SK-N-SH (cell line): ENCODE results near the gene RAD51. TPM values are rescaled to one million over a fixed set of nuclear protein-coding genes. Genes with fewer than 3 reads are reported as not detected.

Source experiments
- CTCF ChIA-PET: fragments of 300-600, 350-600 bp; formaldehyde crosslinking; extraction: SDS; loops from one replicate; lab custom pipeline; 2021; lab: Yijun Ruan, JAX
- POLR2A ChIA-PET: fragments of 350-600 bp; sonication (Branson Sonifier 250); formaldehyde crosslinking; extraction: SDS; loops from one replicate; lab custom pipeline; 2020; ENCODE audit warnings: antibody characterized with exemption, inconsistent platforms; lab: Yijun Ruan, JAX
- DNase-seq: peaks from one replicate; pipeline ENCODE4 v3.0.0; 2012
- H2AFZ ChIP-seq: fragments of 200-600 bp; sonication (generic); 2 replicates; pipeline ENCODE4 v1.8.1; 2016; ENCODE audit warnings: antibody characterized with exemption, mild to moderate bottlenecking, low read depth
- H3F3A ChIP-seq: fragments of 200-600 bp; sonication (generic); replicated peaks from 2 replicates; pipeline ENCODE3; 2016; ENCODE audit warnings: antibody characterized with exemption, mild to moderate bottlenecking; ENCODE audit not compliant: insufficient read depth
- H3K27ac ChIP-seq, 2 experiments: fragments of 200-500 bp in 1 of 2; fragments of 200-600 bp in 1 of 2; sonication (Bioruptor generic) in 1 of 2; sonication (generic), shearing (Covaris generic) in 1 of 2; 2 replicates each; pipeline versions ENCODE4 v1.5.1 to v1.6.1; 2014 to 2016; ENCODE audit warnings: low read depth in 2 of 2, inconsistent platforms in 1 of 2, low read length in 1 of 2, mild to moderate bottlenecking in 1 of 2, mixed read lengths in 1 of 2
- H3K27me3 ChIP-seq: fragments of 200-600 bp; sonication (generic), shearing (Covaris generic); 2 replicates; pipeline ENCODE4 v1.6.1; 2016; ENCODE audit warnings: mixed run types; ENCODE audit not compliant: insufficient read depth
- H3K36me3 ChIP-seq, 2 experiments: fragments of 200-500 bp in 1 of 2; fragments of 200-600 bp in 1 of 2; sonication (Bioruptor generic) in 1 of 2; sonication (generic) in 1 of 2; replicated peaks in 1 of 2; 2 replicates each; pipeline versions ENCODE3 to v1.5.1; 2014 to 2016; ENCODE audit warnings: low read length in 1 of 2, mild to moderate bottlenecking in 1 of 2; ENCODE audit not compliant: insufficient read depth in 2 of 2, control insufficient read depth in 1 of 2
- H3K4me1 ChIP-seq, 2 experiments: fragments of 200-500 bp in 1 of 2; fragments of 200-600 bp in 1 of 2; sonication (Bioruptor generic) in 1 of 2; sonication (generic), shearing (Covaris generic) in 1 of 2; 2 replicates each; pipeline versions ENCODE4 v1.5.1 to v1.6.1; 2014 to 2016; ENCODE audit warnings: low read depth in 1 of 2, low read length in 1 of 2, mixed run types in 1 of 2; ENCODE audit not compliant: insufficient read depth in 2 of 2, control insufficient read depth in 1 of 2
- H3K4me2 ChIP-seq: fragments of 200-600 bp; sonication (generic), shearing (Covaris generic); 2 replicates; pipeline ENCODE4 v1.6.1; 2017; ENCODE audit warnings: mixed run types
- H3K4me3 ChIP-seq, 2 experiments: fragments of 200-500 bp in 1 of 2; fragments of 200-600 bp in 1 of 2; sonication (Bioruptor generic) in 1 of 2; sonication (generic), shearing (Covaris generic) in 1 of 2; 2 replicates each; pipeline versions ENCODE4 v1.5.1 to v1.8.1; 2014 to 2016; ENCODE audit warnings: low read depth in 2 of 2, inconsistent platforms in 1 of 2, low read length in 1 of 2, mild to moderate bottlenecking in 1 of 2, mixed read lengths in 1 of 2, moderate library complexity in 1 of 2
- H3K79me2 ChIP-seq: fragments of 200-600 bp; sonication (generic); 2 replicates; pipeline ENCODE4 v1.8.1; 2017; ENCODE audit warnings: mild to moderate bottlenecking; ENCODE audit not compliant: insufficient read depth
- H3K9ac ChIP-seq: fragments of 200-600 bp; sonication (generic); 2 replicates; pipeline ENCODE4 v1.6.1; 2017; ENCODE audit warnings: mixed run types
- H3K9me2 ChIP-seq: fragments of 200-600 bp; sonication (generic); 2 replicates; pipeline ENCODE4 v1.6.1; 2017; ENCODE audit warnings: mixed run types
- H3K9me3 ChIP-seq: fragments of 200-600 bp; sonication (generic); 2 replicates; pipeline ENCODE4 v1.6.1; 2017; ENCODE audit warnings: mixed run types, mild to moderate bottlenecking, moderate library complexity
- H4K20me1 ChIP-seq: fragments of 200-600 bp; sonication (generic); 2 replicates; pipeline ENCODE4 v1.6.1; 2017; ENCODE audit warnings: mild to moderate bottlenecking, mixed run types; ENCODE audit not compliant: insufficient read depth
- CHD2 ChIP-seq: fragments of 150-350 bp; IDR thresholded peaks from 2 replicates; pipeline ENCODE4 v1.6.1; 2018; ENCODE audit warnings: low read length; ENCODE audit not compliant: partially characterized antibody
- CTCF ChIP-seq: fragments of 200-600 bp; sonication (generic); IDR thresholded peaks from 2 replicates; pipeline ENCODE4 v1.6.1; 2017; ENCODE audit warnings: antibody characterized with exemption, mild to moderate bottlenecking, moderate library complexity
- EP300 ChIP-seq, 2 experiments: IDR thresholded peaks; 2 replicates each; pipeline versions ENCODE4 v1.4.0 to v1.6.1; 2012; ENCODE audit warnings: borderline replicate concordance in 1 of 2, low read depth in 1 of 2, low read length in 1 of 2
- EZH2phosphoT487 ChIP-seq: fragments of 200-600 bp; sonication (generic); IDR thresholded peaks from 2 replicates; pipeline ENCODE4 v1.6.1; 2017; ENCODE audit warnings: low read depth, mixed run types, mild to moderate bottlenecking, antibody characterized with exemption, moderate library complexity, borderline replicate concordance
- FOSL2 ChIP-seq: IDR thresholded peaks from 2 replicates; pipeline ENCODE4 v1.4.0; 2012; ENCODE audit warnings: low read depth, mild to moderate bottlenecking, moderate library complexity, borderline replicate concordance
- FOXJ3 ChIP-seq: sonication (generic); formaldehyde crosslinking; IDR thresholded peaks from 2 replicates; pipeline ENCODE4 v1.5.1; 2020; ENCODE audit warnings: mild to moderate bottlenecking, missing genetic modification reagents
- FOXM1 ChIP-seq: IDR thresholded peaks from 2 replicates; pipeline ENCODE4 v1.4.0; 2012; ENCODE audit warnings: low read depth, mild to moderate bottlenecking
- JUND ChIP-seq: IDR thresholded peaks from 2 replicates; pipeline ENCODE4 v1.4.0; 2012
- NFIC ChIP-seq: IDR thresholded peaks from 2 replicates; pipeline ENCODE4 v1.4.0; 2012; ENCODE audit warnings: borderline replicate concordance
- NRF1 ChIP-seq: IDR thresholded peaks from 2 replicates; pipeline ENCODE4 v1.6.1; 2012; ENCODE audit warnings: low read depth, mild to moderate bottlenecking, low read length
- PBX3 ChIP-seq: IDR thresholded peaks from 2 replicates; pipeline ENCODE4; 2012
- RAD21 ChIP-seq: IDR thresholded peaks from 2 replicates; pipeline ENCODE4 v1.6.1; 2012; ENCODE audit warnings: mild to moderate bottlenecking, low read length
- REST ChIP-seq: IDR thresholded peaks from 2 replicates; pipeline ENCODE4 v1.6.1; 2012; ENCODE audit warnings: mild to moderate bottlenecking, low read depth, low read length, moderate library complexity
- RFX5 ChIP-seq: IDR thresholded peaks from 2 replicates; pipeline ENCODE4 v1.6.1; 2012; ENCODE audit warnings: mild to moderate bottlenecking, improper control_type of control experiment, low read length
- RXRA ChIP-seq: IDR thresholded peaks from 2 replicates; pipeline ENCODE4 v1.4.0; 2012; ENCODE audit warnings: low read depth, mild to moderate bottlenecking, borderline replicate concordance
- TAF1 ChIP-seq: IDR thresholded peaks from 2 replicates; pipeline ENCODE4 v1.6.1; 2012; ENCODE audit warnings: low read depth, mild to moderate bottlenecking, low read length, moderate library complexity, borderline replicate concordance
- TCF12 ChIP-seq: IDR thresholded peaks from 2 replicates; pipeline ENCODE4 v1.4.0; 2012
- USF1 ChIP-seq: IDR thresholded peaks from 2 replicates; pipeline ENCODE4 v1.4.0; 2012; ENCODE audit warnings: low read depth, borderline replicate concordance
- YY1 ChIP-seq: IDR thresholded peaks from 2 replicates; pipeline ENCODE4 v1.4.0; 2012; ENCODE audit warnings: low read depth, mild to moderate bottlenecking
- WGBS: methylation state at CpG from one replicate; pipeline ENCODE4 v1.1.6; 2017; ENCODE audit warnings: low lambda C conversion rate; 5-methylcytosine and 5-hydroxymethylcytosine counted together
- polyA plus RNA-seq, 3 experiments: library from polyadenylated mRNA; depleted of rRNA; stranded (reverse); fragments of >200 nt; gene quantifications; 2 replicates each; pipeline ENCODE4 v1.2.3, GENCODE V29; 2012

RAD51 gene
- polyA plus RNA-seq, 1 of the 3 experiments (the other 2 are of a cell fraction), result 7.6 TPM

GRCh38 chr15:40685376-40685775, 9.6 kb upstream of the RAD51 start:
- no peaks in the 10 kb centered on the region for H3K27me3 ChIP-seq
- TF ChIP-seq CTCF, result no peak
- TF ChIP-seq YY1, result no peak
- no peak for TF ChIP-seq FOXJ3 (CRISPR knock-in tag)
- no peak for TF ChIP-seq FOXM1
- no peak for TF ChIP-seq NRF1
- TF ChIP-seq TAF1, result no peak
- TF ChIP-seq RAD21, result no peak
- no peak for TF ChIP-seq FOSL2
- no peak for TF ChIP-seq EP300 (IDR thresholded peaks at IDR 0.05; ENCODE audit: borderline replicate concordance in 1 of 2, low read depth in 1 of 2, low read length in 1 of 2)
- TF ChIP-seq RFX5, result no peak
- TF ChIP-seq TCF12, result no peak
- no peak for TF ChIP-seq JUND
- TF ChIP-seq NFIC, result no peak
- no peak for TF ChIP-seq USF1
- TF ChIP-seq CHD2, result no peak
- TF ChIP-seq PBX3, result no peak
- TF ChIP-seq EZH2phosphoT487, result no peak
- TF ChIP-seq REST, result no peak
- TF ChIP-seq RXRA, result no peak
- H4K20me1 ChIP-seq, result no peaks in the 10 kb centered on the region
- H3F3A ChIP-seq, result peaks cover 5% of the 10 kb centered on the region
- H3K9ac ChIP-seq, result no peak overlapping the region
- no peaks in the 10 kb centered on the region for H3K79me2 ChIP-seq
- no peaks in the 10 kb centered on the region for H3K9me3 ChIP-seq
- ChIA-PET POLR2A (no interaction called here), CTCF (interaction anchor here (0.6 kb wide), 1 partner anchor 219 kb away, joined by 3 read pairs; no protein-coding TSS in a partner anchor)
- no peak for DNase-seq
- H3K4me1 ChIP-seq, result no peaks in the 10 kb centered on the region
- H3K4me3 ChIP-seq, result no peak overlapping the region
- H2AFZ ChIP-seq, result no peak overlapping the region
- WGBS, result 100% methylated on average over 2 of the region's 2 CpGs
- no peaks in the 10 kb centered on the region for H3K9me2 ChIP-seq
- H3K27ac ChIP-seq, result no peak overlapping the region
- peaks cover 0 to 4% of the 10 kb centered on the region in 2 experiments for H3K36me3 ChIP-seq
- H3K4me2 ChIP-seq, result no peak overlapping the region
